ENCODE measurements around the gene WBP1L. TPM values are rescaled to one million over a fixed set of nuclear protein-coding genes. Genes with fewer than 3 reads are reported as not detected.

WBP1L gene
- total and polyA plus RNA-seq, 2 of the 13 experiments (the other 11 are each of a cell fraction or from before 2014, with no cell fraction given) = 8.3 to 12.3 TPM

- TF ChIP-seq, protein P1, sequence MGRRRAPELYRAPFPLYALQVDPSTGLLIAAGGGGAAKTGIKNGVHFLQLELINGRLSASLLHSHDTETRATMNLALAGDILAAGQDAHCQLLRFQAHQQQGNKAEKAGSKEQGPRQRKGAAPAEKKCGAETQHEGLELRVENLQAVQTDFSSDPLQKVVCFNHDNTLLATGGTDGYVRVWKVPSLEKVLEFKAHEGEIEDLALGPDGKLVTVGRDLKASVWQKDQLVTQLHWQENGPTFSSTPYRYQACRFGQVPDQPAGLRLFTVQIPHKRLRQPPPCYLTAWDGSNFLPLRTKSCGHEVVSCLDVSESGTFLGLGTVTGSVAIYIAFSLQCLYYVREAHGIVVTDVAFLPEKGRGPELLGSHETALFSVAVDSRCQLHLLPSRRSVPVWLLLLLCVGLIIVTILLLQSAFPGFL (CRISPR knock-in tag; IDR thresholded peaks at IDR 0.05) = no peak
- no peak for TF ChIP-seq NFIB (CRISPR knock-in tag; IDR thresholded peaks at IDR 0.05; ENCODE audit: borderline replicate concordance)
- no peak for TF ChIP-seq MTF1 (CRISPR knock-in tag; IDR thresholded peaks at IDR 0.05)
- no peak for TF ChIP-seq TFE3 (CRISPR knock-in tag; IDR thresholded peaks at IDR 0.05)
- TF ChIP-seq, protein P2, sequence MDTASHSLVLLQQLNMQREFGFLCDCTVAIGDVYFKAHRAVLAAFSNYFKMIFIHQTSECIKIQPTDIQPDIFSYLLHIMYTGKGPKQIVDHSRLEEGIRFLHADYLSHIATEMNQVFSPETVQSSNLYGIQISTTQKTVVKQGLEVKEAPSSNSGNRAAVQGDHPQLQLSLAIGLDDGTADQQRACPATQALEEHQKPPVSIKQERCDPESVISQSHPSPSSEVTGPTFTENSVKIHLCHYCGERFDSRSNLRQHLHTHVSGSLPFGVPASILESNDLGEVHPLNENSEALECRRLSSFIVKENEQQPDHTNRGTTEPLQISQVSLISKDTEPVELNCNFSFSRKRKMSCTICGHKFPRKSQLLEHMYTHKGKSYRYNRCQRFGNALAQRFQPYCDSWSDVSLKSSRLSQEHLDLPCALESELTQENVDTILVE (CRISPR knock-in tag; IDR thresholded peaks at IDR 0.05) = 0 out of 2 replicates have a peak, but pooled peaks have one; percentile 18
- no peak for TF ChIP-seq CBX5 (CRISPR knock-in tag; IDR thresholded peaks at IDR 0.05; ENCODE audit: borderline replicate concordance)
- TF ChIP-seq, protein P3, sequence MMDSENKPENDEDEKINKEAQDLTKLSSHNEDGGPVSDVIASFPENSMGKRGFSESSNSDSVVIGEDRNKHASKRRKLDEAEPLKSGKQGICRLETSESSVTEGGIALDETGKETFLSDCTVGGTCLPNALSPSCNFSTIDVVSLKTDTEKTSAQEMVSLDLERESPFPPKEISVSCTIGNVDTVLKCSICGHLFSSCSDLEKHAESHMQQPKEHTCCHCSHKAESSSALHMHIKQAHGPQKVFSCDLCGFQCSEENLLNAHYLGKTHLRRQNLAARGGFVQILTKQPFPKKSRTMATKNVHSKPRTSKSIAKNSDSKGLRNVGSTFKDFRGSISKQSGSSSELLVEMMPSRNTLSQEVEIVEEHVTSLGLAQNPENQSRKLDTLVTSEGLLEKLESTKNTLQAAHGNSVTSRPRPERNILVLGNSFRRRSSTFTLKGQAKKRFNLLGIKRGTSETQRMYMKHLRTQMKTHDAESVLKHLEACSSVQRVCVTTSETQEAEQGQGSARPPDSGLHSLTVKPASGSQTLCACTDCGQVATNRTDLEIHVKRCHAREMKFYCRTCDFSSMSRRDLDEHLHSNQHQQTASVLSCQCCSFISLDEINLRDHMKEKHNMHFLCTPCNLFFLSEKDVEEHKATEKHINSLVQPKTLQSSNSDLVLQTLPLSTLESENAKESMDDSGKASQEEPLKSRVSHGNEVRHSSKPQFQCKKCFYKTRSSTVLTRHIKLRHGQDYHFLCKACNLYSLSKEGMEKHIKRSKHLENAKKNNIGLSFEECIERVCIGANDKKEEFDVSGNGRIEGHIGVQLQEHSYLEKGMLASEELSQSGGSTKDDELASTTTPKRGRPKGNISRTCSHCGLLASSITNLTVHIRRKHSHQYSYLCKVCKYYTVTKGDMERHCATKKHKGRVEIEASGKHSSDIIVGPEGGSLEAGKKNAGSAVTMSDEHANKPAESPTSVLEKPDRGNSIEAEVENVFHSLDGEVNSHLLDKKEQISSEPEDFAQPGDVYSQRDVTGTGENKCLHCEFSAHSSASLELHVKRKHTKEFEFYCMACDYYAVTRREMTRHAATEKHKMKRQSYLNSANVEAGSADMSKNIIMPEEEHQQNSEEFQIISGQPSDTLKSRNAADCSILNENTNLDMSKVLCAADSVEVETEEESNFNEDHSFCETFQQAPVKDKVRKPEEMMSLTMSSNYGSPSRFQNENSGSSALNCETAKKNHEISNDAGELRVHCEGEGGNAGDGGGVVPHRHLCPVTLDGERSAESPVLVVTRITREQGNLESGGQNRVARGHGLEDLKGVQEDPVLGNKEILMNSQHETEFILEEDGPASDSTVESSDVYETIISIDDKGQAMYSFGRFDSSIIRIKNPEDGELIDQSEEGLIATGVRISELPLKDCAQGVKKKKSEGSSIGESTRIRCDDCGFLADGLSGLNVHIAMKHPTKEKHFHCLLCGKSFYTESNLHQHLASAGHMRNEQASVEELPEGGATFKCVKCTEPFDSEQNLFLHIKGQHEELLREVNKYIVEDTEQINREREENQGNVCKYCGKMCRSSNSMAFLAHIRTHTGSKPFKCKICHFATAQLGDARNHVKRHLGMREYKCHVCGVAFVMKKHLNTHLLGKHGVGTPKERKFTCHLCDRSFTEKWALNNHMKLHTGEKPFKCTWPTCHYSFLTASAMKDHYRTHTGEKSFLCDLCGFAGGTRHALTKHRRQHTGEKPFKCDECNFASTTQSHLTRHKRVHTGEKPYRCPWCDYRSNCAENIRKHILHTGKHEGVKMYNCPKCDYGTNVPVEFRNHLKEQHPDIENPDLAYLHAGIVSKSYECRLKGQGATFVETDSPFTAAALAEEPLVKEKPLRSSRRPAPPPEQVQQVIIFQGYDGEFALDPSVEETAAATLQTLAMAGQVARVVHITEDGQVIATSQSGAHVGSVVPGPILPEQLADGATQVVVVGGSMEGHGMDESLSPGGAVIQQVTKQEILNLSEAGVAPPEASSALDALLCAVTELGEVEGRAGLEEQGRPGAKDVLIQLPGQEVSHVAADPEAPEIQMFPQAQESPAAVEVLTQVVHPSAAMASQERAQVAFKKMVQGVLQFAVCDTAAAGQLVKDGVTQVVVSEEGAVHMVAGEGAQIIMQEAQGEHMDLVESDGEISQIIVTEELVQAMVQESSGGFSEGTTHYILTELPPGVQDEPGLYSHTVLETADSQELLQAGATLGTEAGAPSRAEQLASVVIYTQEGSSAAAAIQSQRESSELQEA (CRISPR knock-in tag; IDR thresholded peaks at IDR 0.05; ENCODE audit: not compliant biosample characterization) = no peak
- TF ChIP-seq ZEB1 (IDR thresholded peaks at IDR 0.05; ENCODE audit: insufficient replicate concordance, low read depth) = no peak
- peak; percentile 49; the same call in 1 of the 2 replicates for TF ChIP-seq CEBPG (CRISPR knock-in tag; IDR thresholded peaks at IDR 0.05)
These were observed 9.4 kb downstream of the WBP1L start (continued) for GRCh38 chr10:102752934-102753664.
